ENCODE data around the gene TMEM208.

The TMEM208 gene

GRCh38 chr16:67228034-67228785 is 1.3 kb downstream of the TMEM208 start:
- Histone ChIP-seq H3K27ac (ENCODE audit: low read depth, low read length) (peak overlapping the region; percentile 72; the same call in 1 of the 2 replicates), H3K79me2 (ENCODE audit: control insufficient read depth, insufficient read depth, low read length, unreplicated experiment) (peaks cover 30% of the 10 kb centered on the region), H2AFZ (ENCODE audit: low read length, unreplicated experiment) (no peak overlapping the region), H3K4me3 (ENCODE audit: low read depth, low read length) (peak overlapping the region; percentile 96), H3K27me3 (ENCODE audit: insufficient read depth, low read length) (no peaks in the 10 kb centered on the region), H3K4me1 (ENCODE audit: control insufficient read depth, insufficient read depth, low read length, unreplicated experiment) (peaks cover 22% of the 10 kb centered on the region), H3K36me3 (ENCODE audit: insufficient read depth, low read length) (peaks cover 11% of the 10 kb centered on the region; the same call in 1 of the 2 replicates)

- Histone ChIP-seq H3K4me1 (ENCODE audit: control insufficient read depth, insufficient read depth, low read length, unreplicated experiment) (peaks cover 22% of the 10 kb centered on the region), H3K79me2 (ENCODE audit: control insufficient read depth, insufficient read depth, low read length, unreplicated experiment) (peaks cover 30% of the 10 kb centered on the region), H3K27ac (ENCODE audit: low read depth, low read length) (no peak overlapping the region), H3K36me3 (ENCODE audit: insufficient read depth, low read length) (peaks cover 11% of the 10 kb centered on the region; the same call in 1 of the 2 replicates), H3K27me3 (ENCODE audit: insufficient read depth, low read length) (no peaks in the 10 kb centered on the region), H3K4me3 (ENCODE audit: low read depth, low read length) (no peak overlapping the region; the same call in 1 of the 2 replicates), H2AFZ (ENCODE audit: low read length, unreplicated experiment) (no peak overlapping the region)
These were observed 2.0 kb downstream of the TMEM208 start for GRCh38 chr16:67228905-67229304.

- H3K27me3 ChIP-seq (ENCODE audit: insufficient read depth, low read length), result no peaks in the 10 kb centered on the region
- peaks cover 19% of the 10 kb centered on the region; the same call in 1 of the 2 replicates for H3K36me3 ChIP-seq (ENCODE audit: insufficient read depth, low read length)
- H3K27ac ChIP-seq (ENCODE audit: low read depth, low read length), result no peak overlapping the region
- H2AFZ ChIP-seq (ENCODE audit: low read length, unreplicated experiment), result no peak overlapping the region
- H3K4me1 ChIP-seq (ENCODE audit: control insufficient read depth, insufficient read depth, low read length, unreplicated experiment), result peaks cover 20% of the 10 kb centered on the region
- H3K4me3 ChIP-seq (ENCODE audit: low read depth, low read length), result no peak overlapping the region
- H3K79me2 ChIP-seq (ENCODE audit: control insufficient read depth, insufficient read depth, low read length, unreplicated experiment), result peaks cover 28% of the 10 kb centered on the region
These were observed 3.2 kb downstream of the TMEM208 start for GRCh38 chr16:67229906-67230808.

GRCh38 chr16:67230809-67231660 is 4.1 kb downstream of the TMEM208 start:
- Histone ChIP-seq H3K36me3 (ENCODE audit: insufficient read depth, low read length) (peaks cover 23% of the 10 kb centered on the region; the same call in 1 of the 2 replicates), H3K4me1 (ENCODE audit: control insufficient read depth, insufficient read depth, low read length, unreplicated experiment) (peaks cover 12% of the 10 kb centered on the region), H3K79me2 (ENCODE audit: control insufficient read depth, insufficient read depth, low read length, unreplicated experiment) (peaks cover 20% of the 10 kb centered on the region), H3K4me3 (ENCODE audit: low read depth, low read length) (no peak overlapping the region), H3K27ac (ENCODE audit: low read depth, low read length) (no peak overlapping the region), H2AFZ (ENCODE audit: low read length, unreplicated experiment) (no peak overlapping the region), H3K27me3 (ENCODE audit: insufficient read depth, low read length) (no peaks in the 10 kb centered on the region)

GRCh38 chr16:67233596-67233995 is 6.7 kb downstream of the TMEM208 start:
- Histone ChIP-seq H3K4me1 (ENCODE audit: control insufficient read depth, insufficient read depth, low read length, unreplicated experiment) (no peaks in the 10 kb centered on the region), H2AFZ (ENCODE audit: low read length, unreplicated experiment) (no peak overlapping the region), H3K79me2 (ENCODE audit: control insufficient read depth, insufficient read depth, low read length, unreplicated experiment) (peaks cover 6% of the 10 kb centered on the region), H3K27ac (ENCODE audit: low read depth, low read length) (no peak overlapping the region), H3K36me3 (ENCODE audit: insufficient read depth, low read length) (peaks cover 42% of the 10 kb centered on the region; the same call in 1 of the 2 replicates), H3K27me3 (ENCODE audit: insufficient read depth, low read length) (no peaks in the 10 kb centered on the region), H3K4me3 (ENCODE audit: low read depth, low read length) (no peak overlapping the region)

- Histone ChIP-seq H3K36me3 (ENCODE audit: insufficient read depth, low read length) (peaks cover 43% of the 10 kb centered on the region; the same call in 1 of the 2 replicates), H3K27ac (ENCODE audit: low read depth, low read length) (no peak overlapping the region), H3K79me2 (ENCODE audit: control insufficient read depth, insufficient read depth, low read length, unreplicated experiment) (peaks cover 12% of the 10 kb centered on the region), H3K4me1 (ENCODE audit: control insufficient read depth, insufficient read depth, low read length, unreplicated experiment) (no peaks in the 10 kb centered on the region), H3K4me3 (ENCODE audit: low read depth, low read length) (no peak overlapping the region), H3K27me3 (ENCODE audit: insufficient read depth, low read length) (no peaks in the 10 kb centered on the region), H2AFZ (ENCODE audit: low read length, unreplicated experiment) (no peak overlapping the region)
These were observed 7.3 kb downstream of the TMEM208 start for GRCh38 chr16:67234180-67234597.

- H3K4me1 ChIP-seq (ENCODE audit: control insufficient read depth, insufficient read depth, low read length, unreplicated experiment), result peaks cover 16% of the 10 kb centered on the region
- H3K36me3 ChIP-seq (ENCODE audit: insufficient read depth, low read length), result peaks cover 39% of the 10 kb centered on the region; the same call in 1 of the 2 replicates
- no peak overlapping the region for H3K4me3 ChIP-seq (ENCODE audit: low read depth, low read length)
- no peak overlapping the region for H2AFZ ChIP-seq (ENCODE audit: low read length, unreplicated experiment)
- no peaks in the 10 kb centered on the region for H3K27me3 ChIP-seq (ENCODE audit: insufficient read depth, low read length)
- no peak overlapping the region for H3K27ac ChIP-seq (ENCODE audit: low read depth, low read length)
- peaks cover 21% of the 10 kb centered on the region for H3K79me2 ChIP-seq (ENCODE audit: control insufficient read depth, insufficient read depth, low read length, unreplicated experiment)
These were observed 9.1 kb downstream of the TMEM208 start for GRCh38 chr16:67235816-67236562.

- no peaks in the 10 kb centered on the region for H3K27me3 ChIP-seq (ENCODE audit: insufficient read depth, low read length)
- H3K36me3 ChIP-seq (ENCODE audit: insufficient read depth, low read length), result peaks cover 32% of the 10 kb centered on the region; the same call in 1 of the 2 replicates
- H3K27ac ChIP-seq (ENCODE audit: low read depth, low read length), result no peak overlapping the region
- peaks cover 23% of the 10 kb centered on the region for H3K4me1 ChIP-seq (ENCODE audit: control insufficient read depth, insufficient read depth, low read length, unreplicated experiment)
- H2AFZ ChIP-seq (ENCODE audit: low read length, unreplicated experiment), result no peak overlapping the region
- no peak overlapping the region for H3K4me3 ChIP-seq (ENCODE audit: low read depth, low read length)
- peaks cover 19% of the 10 kb centered on the region for H3K79me2 ChIP-seq (ENCODE audit: control insufficient read depth, insufficient read depth, low read length, unreplicated experiment)
These were observed 9.8 kb downstream of the TMEM208 start for GRCh38 chr16:67236563-67237395.
